ENCODE results near the gene OSBPL10.
"Not testable (repeated sequence)": the region's sequence is repeated elsewhere in the genome, so short reads cannot be mapped to it uniquely, and the experiment has no call there.

OSBPL10 gene

DNA sequence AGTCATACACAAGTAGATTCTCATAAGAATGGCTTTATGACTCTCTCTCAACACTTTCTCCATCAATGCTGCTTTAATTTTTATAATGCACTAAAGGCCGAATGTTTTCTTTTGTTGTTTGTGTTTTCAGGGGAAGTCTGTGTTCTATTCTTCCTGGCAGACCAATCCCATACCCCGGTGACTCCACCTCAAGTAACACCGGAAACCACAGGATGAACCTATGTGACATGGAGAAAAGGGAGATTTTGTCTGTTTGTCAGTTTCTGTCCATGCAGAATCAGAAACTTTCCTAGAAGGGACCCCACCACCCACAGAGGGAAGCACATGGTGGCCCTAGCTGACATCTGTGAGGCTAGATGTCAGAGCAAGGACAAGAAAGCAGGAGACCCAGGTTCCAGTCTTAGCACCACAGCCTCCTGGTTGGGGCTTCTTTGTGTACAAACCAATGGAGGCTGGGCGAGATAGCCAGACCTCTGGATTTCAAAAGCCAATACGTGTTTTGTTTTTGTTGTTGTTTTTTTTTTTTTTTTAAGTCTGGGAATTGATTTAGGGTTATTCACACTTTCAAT lies 109.0 kb downstream of the OSBPL10 start:
- no peaks in the 10 kb centered on the region for H3K36me3 ChIP-seq (ENCODE audit: control insufficient read depth, insufficient read depth, low read length, severe bottlenecking)
- H3K4me1 ChIP-seq (ENCODE audit: control insufficient read depth, insufficient read depth, low read length) = peaks cover 18% of the 10 kb centered on the region
- DNase-seq (ENCODE audit: low read depth) = no peak
- H3K9me3 ChIP-seq (ENCODE audit: control insufficient read depth, low read length) = peaks cover 4% of the 10 kb centered on the region
- no peak overlapping the region for H3K9ac ChIP-seq (ENCODE audit: low read length)
- H3K27me3 ChIP-seq (replicated peaks; ENCODE audit: control insufficient read depth, insufficient read depth, low read length) = no peaks in the 10 kb centered on the region
- H3K4me3 ChIP-seq (ENCODE audit: low read length) = no peak overlapping the region

DNA sequence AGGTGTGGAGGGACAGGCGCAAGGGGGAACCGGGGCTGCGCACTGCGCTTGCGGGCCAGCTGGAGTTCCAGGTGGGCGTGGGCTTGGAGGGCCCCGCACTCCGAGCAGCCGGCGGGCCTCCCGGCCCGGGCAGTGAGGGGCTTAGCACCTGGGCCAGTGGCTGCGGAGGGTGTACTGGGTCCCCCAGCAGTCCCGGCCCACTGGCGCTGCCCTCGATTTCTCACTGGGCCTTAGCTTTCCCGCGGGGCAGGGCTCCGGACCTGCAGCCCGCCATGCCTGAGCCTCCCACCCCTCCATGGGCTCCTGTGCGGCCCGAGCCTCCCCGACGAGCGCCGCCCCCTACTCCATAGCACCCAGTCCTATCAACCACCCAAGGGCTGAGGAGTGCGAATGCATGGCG lies 111.0 kb downstream of the OSBPL10 start:
- not testable (repeated sequence) for H3K27me3 ChIP-seq (replicated peaks; ENCODE audit: control insufficient read depth, insufficient read depth, low read length); H3K9me3 ChIP-seq (ENCODE audit: control insufficient read depth, low read length); H3K4me3 ChIP-seq (ENCODE audit: low read length); DNase-seq (ENCODE audit: low read depth); H3K9ac ChIP-seq (ENCODE audit: low read length); H3K36me3 ChIP-seq (ENCODE audit: control insufficient read depth, insufficient read depth, low read length, severe bottlenecking)
- H3K4me1 ChIP-seq (ENCODE audit: control insufficient read depth, insufficient read depth, low read length) = peaks cover 12% of the 10 kb centered on the region

DNA sequence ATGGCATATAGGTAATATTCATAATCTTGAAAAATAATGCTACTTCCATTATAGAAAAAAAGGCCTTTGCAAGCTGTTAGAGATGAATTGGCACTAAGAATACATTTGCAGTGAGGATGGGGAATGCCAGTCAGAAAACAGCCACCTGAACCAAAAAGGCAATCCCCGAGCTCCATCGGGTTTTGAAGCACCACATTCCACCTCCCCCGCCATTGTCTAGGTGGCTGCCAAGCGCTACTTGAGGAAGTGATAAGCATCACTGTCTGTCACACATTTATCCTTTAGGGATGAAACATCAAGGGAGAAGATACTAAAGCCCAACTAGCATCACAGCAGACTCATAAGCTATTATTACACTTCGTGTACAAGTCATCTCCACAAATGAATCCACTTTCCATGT lies 112.8 kb downstream of the OSBPL10 start:
- Histone ChIP-seq H3K4me1 (ENCODE audit: control insufficient read depth, insufficient read depth, low read length) (peaks cover 18% of the 10 kb centered on the region), H3K36me3 (ENCODE audit: control insufficient read depth, insufficient read depth, low read length, severe bottlenecking) (no peaks in the 10 kb centered on the region), H3K27me3 (replicated peaks; ENCODE audit: control insufficient read depth, insufficient read depth, low read length) (no peaks in the 10 kb centered on the region), H3K9me3 (ENCODE audit: control insufficient read depth, low read length) (no peaks in the 10 kb centered on the region), H3K4me3 (ENCODE audit: low read length) (no peak overlapping the region), H3K9ac (ENCODE audit: low read length) (no peak overlapping the region)
- DNase-seq (ENCODE audit: low read depth) = no peak

DNA sequence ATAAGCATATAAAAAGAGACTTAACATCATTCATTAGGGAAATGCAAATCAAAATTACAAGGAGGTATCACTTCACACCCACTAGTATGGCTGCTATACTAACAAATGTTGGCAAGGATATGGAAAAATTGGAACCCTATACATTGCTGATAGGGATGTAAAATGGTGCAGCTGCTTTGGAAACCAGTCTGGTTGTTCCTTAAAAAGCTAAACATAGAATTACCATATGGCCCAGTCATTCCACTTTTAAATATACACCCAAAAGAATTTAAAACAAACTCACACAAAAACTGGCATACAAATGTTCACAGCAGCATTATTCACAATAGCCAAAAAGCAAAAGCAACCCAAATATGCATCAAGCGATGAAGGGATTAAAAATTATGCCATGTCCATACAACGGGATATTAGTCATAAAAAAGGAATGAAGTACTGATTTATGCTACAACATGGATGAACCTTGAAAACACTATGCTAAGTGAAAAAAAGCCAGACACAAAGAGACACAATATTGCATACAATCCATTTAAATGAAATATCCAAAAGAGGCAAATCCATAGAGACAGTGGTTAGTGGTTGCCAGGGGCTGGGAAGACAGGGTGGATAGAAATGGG lies 118.3 kb downstream of the OSBPL10 start:
- Histone ChIP-seq H3K4me3 (ENCODE audit: low read length) (no peak overlapping the region), H3K9ac (ENCODE audit: low read length) (no peak overlapping the region), H3K27me3 (replicated peaks; ENCODE audit: control insufficient read depth, insufficient read depth, low read length) (no peaks in the 10 kb centered on the region), H3K36me3 (ENCODE audit: control insufficient read depth, insufficient read depth, low read length, severe bottlenecking) (no peaks in the 10 kb centered on the region), H3K4me1 (ENCODE audit: control insufficient read depth, insufficient read depth, low read length) (peaks cover 8% of the 10 kb centered on the region), H3K9me3 (ENCODE audit: control insufficient read depth, low read length) (no peaks in the 10 kb centered on the region)
- DNase-seq (ENCODE audit: low read depth) = peak; percentile 46

DNA sequence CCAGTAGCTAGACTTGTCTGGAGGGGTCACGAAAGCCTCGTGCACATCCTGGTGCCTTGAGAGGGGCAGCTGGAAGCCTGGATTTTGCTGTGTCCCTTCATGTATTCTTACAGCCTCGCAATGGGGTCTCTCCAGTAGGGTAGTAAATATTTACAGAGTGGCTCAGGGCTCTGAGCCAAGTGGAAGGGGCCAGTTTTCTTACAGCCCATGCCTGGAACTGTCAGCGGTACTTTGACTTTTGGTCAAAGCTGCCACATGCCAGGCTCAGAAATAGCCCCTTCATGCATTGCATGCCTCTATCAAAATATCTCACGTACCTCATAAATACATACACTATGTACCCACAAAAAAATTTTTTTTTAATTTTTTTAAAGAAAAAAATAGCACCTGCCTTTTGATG lies 119.2 kb downstream of the OSBPL10 start:
- peaks cover 8% of the 10 kb centered on the region for H3K4me1 ChIP-seq (ENCODE audit: control insufficient read depth, insufficient read depth, low read length)
- DNase-seq (ENCODE audit: low read depth) = no peak
- H3K36me3 ChIP-seq (ENCODE audit: control insufficient read depth, insufficient read depth, low read length, severe bottlenecking) = no peaks in the 10 kb centered on the region
- no peaks in the 10 kb centered on the region for H3K27me3 ChIP-seq (replicated peaks; ENCODE audit: control insufficient read depth, insufficient read depth, low read length)
- no peak overlapping the region for H3K4me3 ChIP-seq (ENCODE audit: low read length)
- H3K9ac ChIP-seq (ENCODE audit: low read length) = no peak overlapping the region
- H3K9me3 ChIP-seq (ENCODE audit: control insufficient read depth, low read length) = no peaks in the 10 kb centered on the region

DNA sequence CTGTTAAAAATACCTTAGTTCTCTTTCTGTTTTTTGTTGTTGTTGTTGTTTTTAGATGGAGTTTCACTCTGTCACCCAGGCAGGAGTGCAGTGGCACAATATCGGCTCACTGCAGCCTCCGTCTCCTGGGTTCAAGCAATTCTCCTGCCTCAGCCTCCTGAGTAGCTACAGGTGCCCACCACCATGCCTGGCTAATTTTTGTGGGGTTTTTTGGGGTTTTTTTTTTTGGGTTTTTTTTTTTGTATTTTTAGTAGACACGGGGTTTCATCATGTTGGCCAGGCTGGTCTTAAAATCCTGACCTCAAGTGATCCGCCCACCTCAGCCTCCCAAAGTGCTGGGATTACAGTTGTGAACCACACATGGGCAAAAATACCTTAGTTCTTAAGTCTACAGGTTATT lies 120.4 kb downstream of the OSBPL10 start:
- H3K4me3 ChIP-seq (ENCODE audit: low read length); H3K9me3 ChIP-seq (ENCODE audit: control insufficient read depth, low read length); H3K36me3 ChIP-seq (ENCODE audit: control insufficient read depth, insufficient read depth, low read length, severe bottlenecking); H3K27me3 ChIP-seq (replicated peaks; ENCODE audit: control insufficient read depth, insufficient read depth, low read length); DNase-seq (ENCODE audit: low read depth); H3K4me1 ChIP-seq (ENCODE audit: control insufficient read depth, insufficient read depth, low read length); H3K9ac ChIP-seq (ENCODE audit: low read length): not testable (repeated sequence)

DNA sequence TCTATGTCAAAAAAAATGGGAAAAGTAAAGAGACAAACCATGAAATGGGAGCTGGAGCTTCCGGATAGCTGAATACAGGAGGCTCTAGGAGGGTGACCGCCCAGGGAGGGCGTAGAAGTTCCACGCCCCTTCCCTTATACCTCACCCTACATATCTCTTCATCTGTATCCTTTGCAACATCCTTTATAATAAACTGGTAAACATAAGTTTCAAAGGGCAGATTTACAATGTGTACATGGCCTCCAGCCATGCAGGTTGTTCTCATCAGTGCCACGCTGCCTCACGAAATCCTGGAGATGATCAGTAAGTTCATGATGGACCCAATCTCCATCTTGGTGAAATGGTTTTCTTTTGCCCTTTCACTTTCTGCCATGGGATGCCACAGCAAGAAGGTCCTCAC lies 121.8 kb downstream of the OSBPL10 start:
- no peaks in the 10 kb centered on the region for H3K27me3 ChIP-seq (replicated peaks; ENCODE audit: control insufficient read depth, insufficient read depth, low read length)
- no peaks in the 10 kb centered on the region for H3K4me1 ChIP-seq (ENCODE audit: control insufficient read depth, insufficient read depth, low read length)
- H3K9ac ChIP-seq (ENCODE audit: low read length) = no peak overlapping the region
- no peak for DNase-seq (ENCODE audit: low read depth)
- H3K36me3 ChIP-seq (ENCODE audit: control insufficient read depth, insufficient read depth, low read length, severe bottlenecking) = no peaks in the 10 kb centered on the region
- H3K4me3 ChIP-seq (ENCODE audit: low read length) = no peak overlapping the region
- no peaks in the 10 kb centered on the region for H3K9me3 ChIP-seq (ENCODE audit: control insufficient read depth, low read length)

DNA sequence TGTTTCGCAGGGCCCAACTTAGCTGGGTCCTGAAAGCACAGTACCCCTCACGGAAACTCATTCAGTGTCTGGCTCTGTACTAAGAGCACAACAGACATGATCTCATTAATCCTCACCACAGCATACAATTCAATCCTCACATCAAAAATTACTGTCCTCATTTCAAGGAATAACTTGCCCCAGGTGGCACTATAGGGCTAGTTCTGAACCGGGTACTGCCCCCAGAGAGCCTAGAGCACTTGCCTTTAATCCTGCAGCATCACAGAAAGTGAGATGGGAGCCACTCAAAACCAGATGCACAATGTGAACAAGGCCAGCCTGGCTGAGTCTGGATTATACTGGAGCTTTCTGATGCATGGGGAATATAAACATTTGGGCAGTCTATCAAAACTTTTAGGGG lies 122.6 kb downstream of the OSBPL10 start:
- DNase-seq (ENCODE audit: low read depth) = no peak
- no peak overlapping the region for H3K4me3 ChIP-seq (ENCODE audit: low read length)
- no peaks in the 10 kb centered on the region for H3K4me1 ChIP-seq (ENCODE audit: control insufficient read depth, insufficient read depth, low read length)
- H3K9ac ChIP-seq (ENCODE audit: low read length) = no peak overlapping the region
- H3K36me3 ChIP-seq (ENCODE audit: control insufficient read depth, insufficient read depth, low read length, severe bottlenecking) = no peaks in the 10 kb centered on the region
- H3K27me3 ChIP-seq (replicated peaks; ENCODE audit: control insufficient read depth, insufficient read depth, low read length) = no peaks in the 10 kb centered on the region
- H3K9me3 ChIP-seq (ENCODE audit: control insufficient read depth, low read length) = no peaks in the 10 kb centered on the region

DNA sequence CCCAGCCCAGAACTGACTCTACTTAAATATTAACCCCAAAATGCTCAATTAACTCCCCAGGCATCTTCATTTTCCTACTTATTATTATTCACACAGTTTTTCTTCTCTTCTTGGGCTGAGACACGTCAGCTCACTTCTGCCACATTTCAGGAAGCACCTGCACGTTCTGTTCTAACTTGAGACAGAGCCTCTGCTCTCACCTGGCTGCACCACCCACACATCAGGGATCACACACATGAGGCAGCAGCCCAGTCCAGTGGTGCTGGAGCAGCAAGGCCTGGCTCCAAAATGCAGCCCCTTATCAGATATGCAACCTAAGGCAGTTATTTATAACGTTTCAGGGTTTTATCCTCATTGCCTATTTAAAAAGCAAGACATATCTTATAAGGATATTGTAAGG lies 127.5 kb downstream of the OSBPL10 start:
- Histone ChIP-seq H3K4me3 (ENCODE audit: low read length) (no peak overlapping the region), H3K9ac (ENCODE audit: low read length) (no peak overlapping the region), H3K27me3 (replicated peaks; ENCODE audit: control insufficient read depth, insufficient read depth, low read length) (no peaks in the 10 kb centered on the region), H3K9me3 (ENCODE audit: control insufficient read depth, low read length) (no peaks in the 10 kb centered on the region), H3K36me3 (ENCODE audit: control insufficient read depth, insufficient read depth, low read length, severe bottlenecking) (no peaks in the 10 kb centered on the region), H3K4me1 (ENCODE audit: control insufficient read depth, insufficient read depth, low read length) (peaks cover 18% of the 10 kb centered on the region)
- no peak for DNase-seq (ENCODE audit: low read depth)

DNA sequence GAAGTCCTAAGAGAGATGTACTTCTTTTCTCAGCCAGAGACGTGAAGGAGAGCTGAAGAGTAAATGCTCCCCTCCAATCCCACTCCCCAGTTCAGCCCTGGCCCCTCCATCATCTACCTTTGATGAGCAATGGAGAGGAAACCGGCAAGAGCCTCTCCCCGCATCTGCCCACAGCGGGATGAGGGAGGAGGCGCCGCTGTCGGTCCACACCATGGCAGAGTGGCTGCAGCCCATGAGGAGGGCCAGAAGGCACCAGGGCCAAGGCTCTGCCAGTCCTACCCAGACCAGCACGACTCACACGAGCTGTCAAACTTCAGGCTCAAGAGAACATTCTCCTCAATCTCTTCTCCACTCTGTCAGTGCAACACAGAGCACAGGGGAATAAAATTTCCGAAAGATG lies 129.8 kb downstream of the OSBPL10 start:
- H3K9ac ChIP-seq (ENCODE audit: low read length) = no peak overlapping the region

DNA sequence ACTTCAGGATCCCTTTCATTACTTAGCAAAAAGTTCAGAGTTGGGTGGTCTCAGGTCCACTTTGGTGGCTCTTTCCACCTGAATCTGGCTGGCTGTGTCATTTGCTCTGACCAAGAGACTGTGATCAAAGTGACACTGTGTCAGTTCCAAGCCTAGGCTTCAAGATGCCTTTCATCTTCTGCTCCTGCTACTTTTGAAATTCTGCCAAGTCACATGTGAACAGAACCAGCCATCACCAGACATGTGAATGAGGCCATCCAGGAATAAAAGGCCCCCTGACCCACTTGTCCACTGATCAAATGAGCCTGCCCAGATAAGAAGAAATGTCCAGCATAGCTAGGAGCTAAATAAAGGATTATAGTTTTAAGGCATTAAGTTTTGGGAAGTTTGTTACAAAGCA lies 132.2 kb downstream of the OSBPL10 start:
- Histone ChIP-seq H3K27me3 (replicated peaks; ENCODE audit: control insufficient read depth, insufficient read depth, low read length) (no peaks in the 10 kb centered on the region), H3K4me1 (ENCODE audit: control insufficient read depth, insufficient read depth, low read length) (peaks cover 20% of the 10 kb centered on the region), H3K9me3 (ENCODE audit: control insufficient read depth, low read length) (no peaks in the 10 kb centered on the region), H3K9ac (ENCODE audit: low read length) (no peak overlapping the region), H3K36me3 (ENCODE audit: control insufficient read depth, insufficient read depth, low read length, severe bottlenecking) (no peaks in the 10 kb centered on the region), H3K4me3 (ENCODE audit: low read length) (no peak overlapping the region)
- DNase-seq (ENCODE audit: low read depth) = no peak

More for the DNA sequence above, 129.8 kb downstream of the OSBPL10 start:
- Histone ChIP-seq H3K27me3 (replicated peaks; ENCODE audit: control insufficient read depth, insufficient read depth, low read length) (no peaks in the 10 kb centered on the region), H3K36me3 (ENCODE audit: control insufficient read depth, insufficient read depth, low read length, severe bottlenecking) (no peaks in the 10 kb centered on the region), H3K4me3 (ENCODE audit: low read length) (no peak overlapping the region), H3K4me1 (ENCODE audit: control insufficient read depth, insufficient read depth, low read length) (peaks cover 20% of the 10 kb centered on the region), H3K9me3 (ENCODE audit: control insufficient read depth, low read length) (no peaks in the 10 kb centered on the region)
- DNase-seq (ENCODE audit: low read depth) = no peak

Measured in adipocyte (in vitro differentiated cells).